OCI-LY7 (cell line): ENCODE measurements around the gene HSPBP1. TPM values are rescaled to one million over a fixed set of nuclear protein-coding genes. Genes with fewer than 3 reads are reported as not detected.

ENCODE experiments used
- BruUV-seq: library from RNA; stranded (reverse); fragments of 400-500 nt; replicated peaks from 2 replicates; lab custom pipeline; 2021; lab: Mats Ljungman, UMichigan
- CTCF ChIA-PET: fragments of 300-600 bp; sonication (Branson Sonifier 250); formaldehyde crosslinking; loops from one replicate; lab custom pipeline; 2022; ENCODE audit warnings: antibody characterized with exemption; ENCODE audit not compliant: unreplicated experiment; lab: Charles Lee
- POLR2A ChIA-PET: fragments of 300-600 bp; sonication (Branson Sonifier 250); formaldehyde crosslinking; loops from one replicate; lab custom pipeline; 2022; ENCODE audit warnings: antibody characterized with exemption; lab: Charles Lee
- DNase-seq: peaks from one replicate; pipeline ENCODE4 v3.0.0-alpha.2; 2015; ENCODE audit warnings: low spot score
- H2AFZ ChIP-seq: fragments of 200-600 bp; sonication (generic), shearing (Covaris generic); 2 replicates; pipeline ENCODE4 v1.6.1; 2014; ENCODE audit warnings: mild to moderate bottlenecking, antibody characterized with exemption, low read length, moderate library complexity
- H3K27ac ChIP-seq: fragments of 200-600 bp; sonication (generic); 2 replicates; pipeline ENCODE4 v1.5.1; 2014; ENCODE audit warnings: mixed run types, low read depth, mild to moderate bottlenecking, moderate library complexity, low read length, inconsistent platforms; ENCODE audit not compliant: poor library complexity, severe bottlenecking
- H3K36me3 ChIP-seq: fragments of 200-600 bp; sonication (generic); 2 replicates; pipeline ENCODE4 v1.6.1; 2014; ENCODE audit warnings: mild to moderate bottlenecking, antibody characterized with exemption, low read length, moderate library complexity, mixed read lengths; ENCODE audit not compliant: insufficient read depth
- H3K4me1 ChIP-seq: fragments of 200-600 bp; sonication (generic); 2 replicates; pipeline ENCODE4 v1.5.1; 2014; ENCODE audit warnings: mild to moderate bottlenecking, low read length; ENCODE audit not compliant: insufficient read depth, poor library complexity, severe bottlenecking
- H3K4me2 ChIP-seq: fragments of 200-600 bp; sonication (generic); 2 replicates; pipeline ENCODE4 v1.6.1; 2014; ENCODE audit warnings: mild to moderate bottlenecking, low read length
- H3K4me3 ChIP-seq: fragments of 200-600 bp; sonication (generic); 2 replicates; pipeline ENCODE4 v1.5.1; 2014; ENCODE audit warnings: mild to moderate bottlenecking, low read depth, low read length; ENCODE audit not compliant: poor library complexity, severe bottlenecking
- H3K79me2 ChIP-seq: fragments of 200-600 bp; sonication (generic); 2 replicates; pipeline ENCODE4 v1.6.1; 2016; ENCODE audit warnings: low read depth, mild to moderate bottlenecking, low read length, moderate library complexity, mixed read lengths; ENCODE audit not compliant: insufficient read depth
- H3K9me2 ChIP-seq: fragments of 200-600 bp; sonication (generic); 2 replicates; pipeline ENCODE4 v1.6.1; 2016; ENCODE audit warnings: mild to moderate bottlenecking, low read length, mixed read lengths; ENCODE audit not compliant: insufficient read depth
- H3K9me3 ChIP-seq: fragments of 200-600 bp; sonication (generic); 2 replicates; pipeline ENCODE4 v1.6.1; 2014; ENCODE audit warnings: mild to moderate bottlenecking, mixed run types, low read length, mixed read lengths
- H4K20me1 ChIP-seq: fragments of 200-600 bp; sonication (generic); 2 replicates; pipeline ENCODE4 v1.6.1; 2014; ENCODE audit warnings: mild to moderate bottlenecking, antibody characterized with exemption, low read length, moderate library complexity, mixed read lengths; ENCODE audit not compliant: insufficient read depth
- EZH2phosphoT487 ChIP-seq: fragments of 200-600 bp; sonication (generic); IDR thresholded peaks from 2 replicates; pipeline ENCODE4 v1.6.1; 2018; ENCODE audit warnings: low read depth, borderline replicate concordance, mild to moderate bottlenecking, mixed run types, antibody characterized with exemption, low read length, moderate library complexity, mixed read lengths
- intact Hi-C: fragments of 100-400 bp; cut with micrococcal nuclease; formaldehyde crosslinking; loops from one replicate; pipeline ENCODE4 v1.10.0; 2022; ENCODE audit not compliant: unreplicated experiment
- total RNA-seq, 2 experiments: library from RNA; depleted of rRNA in 1 of 2; stranded (reverse); fragments of >200 nt in 1 of 2; shearing (Covaris generic) in 1 of 2; gene quantifications; 2 replicates each; pipeline ENCODE4 v1.2.3, GENCODE V29; 2014 to 2022
- TF ChIP-seq, protein P1 (sequence below): fragments of 200-600 bp; sonication (generic); conservative IDR thresholded peaks from 2 replicates; pipeline ENCODE4 v1.5.1; 2014; ENCODE audit warnings: mild to moderate bottlenecking, antibody characterized with exemption, low read length, moderate library complexity, mixed read lengths

Gene HSPBP1
- total RNA-seq, 2 experiments from 2014 or later: 38.7 to 41.3 TPM

- no TSS peak for BruUV-seq
- peak overlapping the region; percentile 97 for H3K27ac ChIP-seq
- peaks cover 89% of the 10 kb centered on the region for H3K36me3 ChIP-seq
- H4K20me1 ChIP-seq: peaks cover 32% of the 10 kb centered on the region
- H3K9me3 ChIP-seq: no peaks in the 10 kb centered on the region
- peaks cover 76% of the 10 kb centered on the region for H3K79me2 ChIP-seq
- H3K4me3 ChIP-seq: no peak overlapping the region
- no peak overlapping the region for H2AFZ ChIP-seq
- intact Hi-C loops: no loop called here
- peaks cover 42% of the 10 kb centered on the region for H3K4me1 ChIP-seq
- H3K4me2 ChIP-seq: peak overlapping the region; percentile 98; the same call in 1 of the 2 replicates
- CTCF ChIA-PET: no interaction called here
- DNase-seq: no peak
- POLR2A ChIA-PET: interaction anchor here (0.6 to 1.0 kb wide), 3 partner anchors 26 to 397 kb away, joined by 3 read pairs; no protein-coding TSS in a partner anchor
- H3K9me2 ChIP-seq: no peaks in the 10 kb centered on the region
- TF ChIP-seq, protein P1, sequence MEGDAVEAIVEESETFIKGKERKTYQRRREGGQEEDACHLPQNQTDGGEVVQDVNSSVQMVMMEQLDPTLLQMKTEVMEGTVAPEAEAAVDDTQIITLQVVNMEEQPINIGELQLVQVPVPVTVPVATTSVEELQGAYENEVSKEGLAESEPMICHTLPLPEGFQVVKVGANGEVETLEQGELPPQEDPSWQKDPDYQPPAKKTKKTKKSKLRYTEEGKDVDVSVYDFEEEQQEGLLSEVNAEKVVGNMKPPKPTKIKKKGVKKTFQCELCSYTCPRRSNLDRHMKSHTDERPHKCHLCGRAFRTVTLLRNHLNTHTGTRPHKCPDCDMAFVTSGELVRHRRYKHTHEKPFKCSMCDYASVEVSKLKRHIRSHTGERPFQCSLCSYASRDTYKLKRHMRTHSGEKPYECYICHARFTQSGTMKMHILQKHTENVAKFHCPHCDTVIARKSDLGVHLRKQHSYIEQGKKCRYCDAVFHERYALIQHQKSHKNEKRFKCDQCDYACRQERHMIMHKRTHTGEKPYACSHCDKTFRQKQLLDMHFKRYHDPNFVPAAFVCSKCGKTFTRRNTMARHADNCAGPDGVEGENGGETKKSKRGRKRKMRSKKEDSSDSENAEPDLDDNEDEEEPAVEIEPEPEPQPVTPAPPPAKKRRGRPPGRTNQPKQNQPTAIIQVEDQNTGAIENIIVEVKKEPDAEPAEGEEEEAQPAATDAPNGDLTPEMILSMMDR: no peak
- TF ChIP-seq EZH2phosphoT487: no peak
Observed at GRCh38 chr19:55250262-55251036, 29.5 kb downstream of the HSPBP1 start.

GRCh38 chr19:55249841-55250240, 30.1 kb downstream of the HSPBP1 start:
- Histone ChIP-seq H3K9me3 (no peaks in the 10 kb centered on the region), H2AFZ (no peak overlapping the region), H3K4me3 (no peak overlapping the region), H3K4me1 (peaks cover 39% of the 10 kb centered on the region), H3K79me2 (peaks cover 70% of the 10 kb centered on the region), H4K20me1 (peaks cover 32% of the 10 kb centered on the region), H3K4me2 (no peak overlapping the region), H3K36me3 (peaks cover 89% of the 10 kb centered on the region), H3K27ac (no peak overlapping the region), H3K9me2 (no peaks in the 10 kb centered on the region)
- intact Hi-C loops: no loop called here
- BruUV-seq: no TSS peak
- ChIA-PET POLR2A (no interaction called here), CTCF (no interaction called here)
- TF ChIP-seq EZH2phosphoT487: no peak
- TF ChIP-seq, protein P1: no peak
- DNase-seq: no peak

- Histone ChIP-seq H3K27ac (no peak overlapping the region), H3K79me2 (peaks cover 67% of the 10 kb centered on the region), H3K4me1 (peaks cover 31% of the 10 kb centered on the region), H3K9me2 (no peaks in the 10 kb centered on the region), H4K20me1 (peaks cover 32% of the 10 kb centered on the region), H3K4me2 (no peak overlapping the region), H3K9me3 (no peaks in the 10 kb centered on the region), H3K4me3 (no peak overlapping the region), H2AFZ (no peak overlapping the region), H3K36me3 (peaks cover 98% of the 10 kb centered on the region)
- ChIA-PET CTCF (no interaction called here), POLR2A (no interaction called here)
- no TSS peak for BruUV-seq
- intact Hi-C loops: no loop called here
- DNase-seq: no peak
- TF ChIP-seq EZH2phosphoT487: no peak
- TF ChIP-seq, protein P1: no peak
Observed at GRCh38 chr19:55248704-55249103, 31.2 kb downstream of the HSPBP1 start.
